Activated T-helper 9 cell treated with anti-CD3 and anti-CD28 coated beads, Interleukin-2, amount 50 U/mL, for 16 hours (primary cell): ENCODE results near the gene NAV2.
"Not testable (repeated sequence)": the region's sequence is repeated elsewhere in the genome, so short reads cannot be mapped to it uniquely, and the experiment has no call there.

Experiments
- DNase-seq: peaks from one replicate; pipeline ENCODE4 v3.0.0-alpha.2; 2020; ENCODE audit warnings: low read depth

Gene NAV2

DNA sequence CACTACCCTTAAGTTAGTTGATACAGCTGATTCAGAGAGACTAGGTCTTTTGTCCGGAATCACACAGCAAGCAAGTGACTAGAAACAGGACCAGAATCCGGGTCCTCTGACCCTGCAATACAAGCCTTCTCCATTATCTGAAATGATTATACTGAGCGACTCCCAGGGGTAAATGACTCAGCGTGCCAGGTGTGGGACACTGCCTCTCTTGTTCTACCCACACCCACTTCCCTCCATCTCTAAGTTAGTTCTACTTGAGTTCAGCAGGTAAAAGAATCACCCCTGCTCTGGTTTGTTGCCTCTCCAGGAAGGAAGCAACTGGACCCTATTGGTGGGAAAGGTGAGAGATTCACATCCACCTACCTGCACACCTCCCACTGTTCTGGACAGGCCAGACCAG is 290.7 kb downstream of the NAV2 start:
- DNase-seq: no peak

GRCh38 chr11:20004866-20005265 is 292.2 kb downstream of the NAV2 start:
- DNase-seq: no peak

GRCh38 chr11:20005747-20006146 is 293.1 kb downstream of the NAV2 start:
- DNase-seq: no peak

DNA sequence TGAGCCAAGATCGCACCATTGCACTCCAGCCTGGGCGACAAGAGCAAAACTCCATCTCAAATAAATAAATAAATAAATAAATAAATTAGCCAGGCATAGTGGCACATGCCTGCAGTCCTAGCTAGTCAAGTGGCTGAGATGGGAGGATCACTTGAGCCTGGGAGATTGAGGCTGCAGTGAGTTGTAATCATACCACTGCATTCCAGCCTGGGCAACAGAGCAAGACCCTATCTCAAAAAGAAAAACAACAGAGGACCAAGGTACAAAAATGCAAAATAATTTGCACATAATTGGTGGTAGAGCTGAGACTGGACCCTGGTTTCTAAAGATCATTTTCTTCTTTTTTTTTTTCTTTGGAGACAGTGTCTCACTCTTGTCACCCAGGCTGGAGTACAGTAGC is 294.0 kb downstream of the NAV2 start:
- not testable (repeated sequence) for DNase-seq

GRCh38 chr11:20007386-20007785 is 294.7 kb downstream of the NAV2 start:
- DNase-seq: no peak

GRCh38 chr11:20008190-20008870 is 295.7 kb downstream of the NAV2 start:
- DNase-seq: no peak

GRCh38 chr11:20008871-20009644 is 296.4 kb downstream of the NAV2 start:
- no peak for DNase-seq

- DNase-seq: no peak
Measured at GRCh38 chr11:20010156-20010850, 297.7 kb downstream of the NAV2 start.

GRCh38 chr11:20010851-20011225 is 298.2 kb downstream of the NAV2 start:
- DNase-seq: no peak

GRCh38 chr11:20011307-20011951 is 298.8 kb downstream of the NAV2 start:
- no peak for DNase-seq

DNA sequence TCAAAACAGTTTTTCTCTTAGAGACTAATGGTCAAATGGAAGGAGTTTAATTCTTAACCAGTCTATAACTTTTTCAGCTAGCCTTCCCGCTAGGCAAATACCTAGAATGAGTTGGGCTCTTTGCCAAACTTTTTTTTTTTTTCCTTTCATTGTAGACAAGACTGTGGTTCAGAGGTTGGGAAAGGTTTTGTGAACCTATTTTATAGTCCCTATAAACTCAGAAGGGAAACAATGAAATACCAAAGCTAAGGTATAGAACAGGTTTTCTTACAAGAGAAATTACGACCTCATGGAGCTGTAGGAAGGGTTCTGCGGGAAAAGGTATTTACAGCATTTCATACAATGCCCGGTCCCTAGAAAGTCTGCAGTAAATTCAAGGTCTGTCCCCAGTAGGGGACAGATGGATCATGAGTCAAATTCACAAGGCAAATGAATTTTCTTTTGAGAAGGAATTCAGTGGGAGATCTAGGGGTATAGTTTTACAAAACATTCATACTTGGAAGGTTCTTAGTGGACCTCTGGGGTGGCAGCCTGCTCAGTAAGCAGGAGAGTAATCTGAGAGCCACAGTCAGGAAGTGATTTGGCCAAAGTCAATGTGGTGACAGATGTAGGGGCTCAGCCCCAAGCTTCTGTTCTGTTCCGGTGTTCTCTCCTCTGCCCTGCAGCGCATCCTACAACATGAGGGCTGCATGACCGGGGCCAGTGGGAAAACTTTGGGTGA is 300.9 kb downstream of the NAV2 start:
- no peak for DNase-seq

DNA sequence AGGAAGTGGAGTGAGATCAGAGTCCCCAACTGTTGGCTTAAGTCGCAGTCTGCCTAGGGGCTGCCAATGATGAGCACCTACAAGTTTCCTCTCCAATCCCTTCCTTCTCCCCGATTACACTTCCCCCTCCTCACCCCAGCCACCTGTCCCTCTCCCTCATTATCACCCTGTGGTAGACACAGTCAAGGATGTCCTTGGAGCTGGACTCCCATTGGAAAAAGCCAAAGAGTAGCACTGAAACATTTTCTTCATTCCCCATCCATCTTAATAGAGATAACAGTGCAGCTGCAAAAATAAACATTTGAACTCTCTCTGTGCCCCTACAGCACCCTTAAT is 301.4 kb downstream of the NAV2 start:
- DNase-seq: no peak

GRCh38 chr11:20015101-20015500 is 302.5 kb downstream of the NAV2 start:
- DNase-seq: no peak

- no peak for DNase-seq
Measured at GRCh38 chr11:20015529-20016427, 303.1 kb downstream of the NAV2 start.

GRCh38 chr11:20016526-20016925 is 303.9 kb downstream of the NAV2 start:
- no peak for DNase-seq

DNA sequence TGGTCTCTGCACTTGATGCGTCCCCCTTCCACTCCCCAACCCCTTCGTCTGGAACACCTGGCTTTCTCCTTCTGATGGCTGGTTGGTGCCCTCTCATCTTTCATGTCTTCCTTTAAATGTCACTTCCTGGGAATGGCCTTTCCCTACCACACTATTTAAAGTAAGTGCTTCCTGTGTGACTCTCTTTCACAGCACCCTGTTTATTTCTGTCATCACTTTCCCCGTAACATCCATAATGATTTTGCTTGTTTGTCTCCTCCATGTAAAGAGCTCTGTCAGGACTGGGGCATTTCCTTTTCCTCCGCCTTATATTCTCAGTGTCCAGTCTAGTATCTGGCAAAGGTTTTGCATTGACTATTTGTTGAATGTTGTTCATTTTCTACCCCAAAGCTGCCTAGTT is 304.7 kb downstream of the NAV2 start:
- DNase-seq: no peak

GRCh38 chr11:20020198-20020597 is 307.6 kb downstream of the NAV2 start:
- DNase-seq: no peak

DNA sequence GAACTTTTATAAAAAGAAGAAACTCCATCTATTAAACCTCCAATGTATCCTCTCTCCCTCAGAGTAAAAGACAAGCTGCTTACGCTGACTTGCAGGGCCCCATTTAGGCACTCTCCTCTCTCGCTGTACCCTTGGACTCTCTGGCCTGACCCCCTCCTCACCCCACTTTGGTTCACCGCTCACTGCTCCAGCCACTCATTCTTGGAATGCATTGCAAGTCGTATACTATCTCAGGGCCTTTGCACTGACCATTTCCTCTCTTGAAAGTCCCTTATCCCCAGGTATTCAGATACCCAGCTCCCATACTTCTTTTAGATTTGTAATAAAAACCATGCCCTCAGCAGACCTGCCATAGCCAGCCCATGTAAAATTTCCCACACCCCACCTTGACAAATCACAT is 308.1 kb downstream of the NAV2 start:
- DNase-seq: no peak

- DNase-seq: no peak
Measured at GRCh38 chr11:20021212-20021611, 308.6 kb downstream of the NAV2 start.

DNA sequence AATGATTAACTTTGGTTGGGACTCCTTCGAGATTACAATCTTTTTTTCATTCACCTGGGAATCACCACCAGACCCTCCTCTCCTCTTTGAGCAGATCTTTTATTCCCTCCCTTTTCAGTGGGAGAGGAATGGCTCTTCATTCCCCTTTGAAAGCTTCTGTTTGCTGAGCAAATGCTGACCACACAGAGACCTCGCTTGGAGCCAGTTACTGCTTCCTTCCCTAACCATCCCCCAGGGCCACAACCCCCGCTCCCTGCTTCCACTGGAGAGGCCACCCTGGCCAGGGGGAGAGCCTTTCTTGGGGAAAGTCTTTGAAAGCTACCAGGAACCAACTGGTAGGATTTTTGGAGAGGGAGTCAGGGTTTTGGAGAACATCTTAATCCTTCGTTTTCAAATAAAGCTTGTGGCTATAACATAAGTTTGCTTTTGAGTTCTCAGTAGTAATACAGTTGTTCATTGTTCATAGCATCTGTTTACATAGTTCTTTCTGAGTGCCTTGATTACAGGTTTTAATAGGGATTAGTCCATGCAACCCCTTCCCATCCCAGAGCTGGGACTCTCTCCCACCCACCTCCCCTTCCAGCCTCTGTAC is 309.2 kb downstream of the NAV2 start:
- DNase-seq: no peak
